OCI-LY3 (cell line): Measurements from ENCODE around the gene PERM1.

Source experiments
- CTCF ChIP-seq: fragments of 200-600, 300-600 bp; sonication (generic); IDR thresholded peaks from 2 replicates; pipeline ENCODE4 v1.5.1; 2014; ENCODE audit warnings: antibody characterized with exemption, low read length, low read depth
- EZH2phosphoT487 ChIP-seq: fragments of 200-600 bp; shearing (Covaris generic); IDR thresholded peaks from 2 replicates; pipeline ENCODE4 v1.6.1; 2018; ENCODE audit warnings: antibody characterized with exemption, mixed run types, low read depth

GRCh38 chr1:930633-931138 is 51.2 kb downstream of the PERM1 start:
- TF ChIP-seq CTCF, result no peak
- no peak for TF ChIP-seq EZH2phosphoT487
